H1 (cell line): ENCODE data around the gene REG1B. TPM values are rescaled to one million over a fixed set of nuclear protein-coding genes. Genes with fewer than 3 reads are reported as not detected.

Experiments
- CTCF ChIA-PET: fragments of 300-600 bp; sonication (Branson Sonifier 250); formaldehyde crosslinking; loops from one replicate; lab custom pipeline; 2021; ENCODE audit not compliant: partially characterized antibody; lab: Charles Lee
- POLR2A ChIA-PET: fragments of 300-600 bp; sonication (Branson Sonifier 250); formaldehyde crosslinking; loops from one replicate; lab custom pipeline; 2021; ENCODE audit warnings: inconsistent platforms; ENCODE audit not compliant: partially characterized antibody; lab: Charles Lee
- DNase-seq, 2 experiments: peaks; one replicate each; pipeline versions ENCODE4 v3.0.0 to v3.0.0-alpha.2; 2010 to 2022; ENCODE audit warnings: low spot score in 2 of 2, low read depth in 1 of 2, mixed read lengths in 1 of 2
- FAIRE-seq: peaks from 2 replicates; lab custom pipeline; 2011; peaks lifted over from hg19 to GRCh38; lab: Jason Lieb, UNC
- H2AFZ ChIP-seq: 2 replicates; pipeline ENCODE4 v1.8.1; 2012; ENCODE audit warnings: low read length, inconsistent platforms
- H2AK5ac ChIP-seq: 2 replicates; pipeline ENCODE4 v1.6.1; 2013; ENCODE audit warnings: low read depth, low read length
- H2BK120ac ChIP-seq: replicated peaks from 2 replicates; pipeline ENCODE3; 2013; ENCODE audit warnings: low read depth, low read length, inconsistent platforms
- H2BK12ac ChIP-seq: 2 replicates; pipeline ENCODE4 v1.6.1; 2013; ENCODE audit warnings: low read depth, low read length
- H2BK15ac ChIP-seq: 2 replicates; pipeline ENCODE4 v1.6.1; 2013; ENCODE audit warnings: low read length
- H2BK20ac ChIP-seq: 2 replicates; pipeline ENCODE4 v1.6.1; 2013; ENCODE audit warnings: low read length
- H2BK5ac ChIP-seq: 2 replicates; pipeline ENCODE4 v1.6.1; 2013; ENCODE audit warnings: low read depth, low read length
- H3K14ac ChIP-seq: 2 replicates; pipeline ENCODE4 v1.6.1; 2013; ENCODE audit warnings: inconsistent platforms; ENCODE audit not compliant: insufficient read length
- H3K18ac ChIP-seq: 2 replicates; pipeline ENCODE4 v1.6.1; 2013; ENCODE audit warnings: low read length; ENCODE audit errors: extremely low read depth
- H3K23ac ChIP-seq: 2 replicates; pipeline ENCODE4 v1.6.1; 2013; ENCODE audit warnings: inconsistent platforms; ENCODE audit not compliant: insufficient read length
- H3K23me2 ChIP-seq: 2 replicates; pipeline ENCODE4 v1.6.1; 2013; ENCODE audit warnings: low read depth, low read length
- H3K27ac ChIP-seq: 2 replicates; pipeline ENCODE4 v1.6.1; 2011; ENCODE audit warnings: low read depth, low read length, inconsistent platforms
- H3K27me3 ChIP-seq, 4 experiments: replicated peaks in 1 of 4; 1 replicate in 1 of 4; 2 replicates in 3 of 4; pipeline versions ENCODE4 v1.6.1 to v1.8.1; 2011 to 2013; ENCODE audit warnings: low read length in 3 of 4, mild to moderate bottlenecking in 3 of 4, inconsistent platforms in 2 of 4, mixed read lengths in 2 of 4, moderate library complexity in 1 of 4; ENCODE audit not compliant: control insufficient read depth in 3 of 4, insufficient read depth in 3 of 4; ENCODE audit errors: extremely low read depth in 1 of 4
- H3K36me3 ChIP-seq, 4 experiments: 2 replicates each; pipeline versions ENCODE4 v1.6.1 to v1.8.1; 2011 to 2013; ENCODE audit warnings: mild to moderate bottlenecking in 4 of 4, low read length in 3 of 4, moderate library complexity in 2 of 4, control low read depth in 1 of 4, inconsistent platforms in 1 of 4; ENCODE audit not compliant: insufficient read depth in 4 of 4, control insufficient read depth in 2 of 4
- H3K4ac ChIP-seq: replicated peaks from 2 replicates; pipeline ENCODE3; 2013; ENCODE audit warnings: low read length, low read depth, mixed read lengths, inconsistent platforms; ENCODE audit not compliant: insufficient read length
- H3K4me1 ChIP-seq, 4 experiments: replicated peaks in 1 of 4; 1 replicate in 1 of 4; 2 replicates in 3 of 4; pipeline versions ENCODE4 v1.6.1 to v1.8.1; 2011 to 2013; ENCODE audit warnings: low read length in 3 of 4, inconsistent platforms in 2 of 4, mixed read lengths in 1 of 4; ENCODE audit not compliant: insufficient read depth in 4 of 4, control insufficient read depth in 3 of 4
- H3K4me2 ChIP-seq, 2 experiments: 2 replicates each; pipeline versions ENCODE4 v1.6.1 to v1.8.1; 2011 to 2013; ENCODE audit warnings: low read depth in 2 of 2, low read length in 2 of 2, control low read depth in 1 of 2, inconsistent platforms in 1 of 2, mild to moderate bottlenecking in 1 of 2; ENCODE audit not compliant: insufficient read depth in 1 of 2
- H3K4me3 ChIP-seq, 4 experiments: fragments of 200-600, 300-600 bp in 1 of 4; sonication (generic), shearing (Covaris generic), sonication (Bioruptor Twin) in 1 of 4; 2 replicates each; pipeline versions ENCODE4 v1.5.1 to v1.8.1; 2011 to 2016; ENCODE audit warnings: low read length in 4 of 4, low read depth in 3 of 4, control low read depth in 2 of 4, inconsistent platforms in 2 of 4, mild to moderate bottlenecking in 2 of 4, mixed read lengths in 1 of 4, moderate library complexity in 1 of 4; ENCODE audit not compliant: insufficient read depth in 2 of 4; ENCODE audit errors: extremely low read depth in 1 of 4
- H3K56ac ChIP-seq: replicated peaks from 2 replicates; pipeline ENCODE3; 2013; ENCODE audit warnings: low read depth, mild to moderate bottlenecking, mixed read lengths, low read length, inconsistent platforms; ENCODE audit not compliant: insufficient read length
- H3K79me1 ChIP-seq: 2 replicates; pipeline ENCODE4 v1.6.1; 2013; ENCODE audit warnings: low read depth, low read length, control low read depth
- H3K79me2 ChIP-seq, 2 experiments: 2 replicates each; pipeline versions ENCODE4 v1.6.1 to v1.8.1; 2012 to 2013; ENCODE audit warnings: low read length in 2 of 2, mild to moderate bottlenecking in 2 of 2, inconsistent platforms in 1 of 2; ENCODE audit not compliant: insufficient read depth in 2 of 2, control insufficient read depth in 1 of 2
- H3K9ac ChIP-seq, 4 experiments: replicated peaks in 1 of 4; 1 replicate in 1 of 4; 2 replicates in 3 of 4; pipeline versions ENCODE4 v1.6.1 to v1.8.1; 2011 to 2013; ENCODE audit warnings: low read depth in 3 of 4, low read length in 3 of 4, control low read depth in 2 of 4, mild to moderate bottlenecking in 2 of 4, moderate library complexity in 2 of 4, inconsistent platforms in 1 of 4; ENCODE audit errors: extremely low read depth in 1 of 4
- H3K9me3 ChIP-seq, 2 experiments: 2 replicates each; pipeline versions ENCODE4 v1.6.1 to v1.8.1; 2012 to 2013; ENCODE audit warnings: mild to moderate bottlenecking in 2 of 2, moderate library complexity in 2 of 2, control low read depth in 1 of 2, inconsistent platforms in 1 of 2, low read depth in 1 of 2, low read length in 1 of 2, mixed read lengths in 1 of 2; ENCODE audit not compliant: insufficient read depth in 2 of 2
- H4K20me1 ChIP-seq, 2 experiments: replicated peaks in 1 of 2; 2 replicates each; pipeline versions ENCODE3 to v1.8.1; 2011 to 2013; ENCODE audit warnings: inconsistent platforms in 2 of 2, low read length in 2 of 2, mild to moderate bottlenecking in 1 of 2; ENCODE audit not compliant: insufficient read depth in 2 of 2, control insufficient read depth in 1 of 2
- H4K5ac ChIP-seq: 2 replicates; pipeline ENCODE4 v1.6.1; 2013; ENCODE audit warnings: low read length, low read depth, mixed read lengths, inconsistent platforms; ENCODE audit not compliant: insufficient read length
- H4K8ac ChIP-seq: 2 replicates; pipeline ENCODE4 v1.8.0; 2013; ENCODE audit warnings: mild to moderate bottlenecking, moderate library complexity, low read length, inconsistent platforms; ENCODE audit not compliant: insufficient read depth; ENCODE audit errors: extremely low read depth
- H4K91ac ChIP-seq: replicated peaks from 2 replicates; pipeline ENCODE3; 2013; ENCODE audit warnings: low read length, mixed read lengths, inconsistent platforms; ENCODE audit not compliant: insufficient read length
- CTCF ChIP-seq, 3 experiments: IDR thresholded peaks; 1 replicate in 2 of 3; 2 replicates in 1 of 3; pipeline versions ENCODE4 v1.5.1 to v1.6.1; 2011; ENCODE audit warnings: low read length in 3 of 3, mild to moderate bottlenecking in 3 of 3, inconsistent platforms in 2 of 3, low read depth in 1 of 3, moderate library complexity in 1 of 3; ENCODE audit not compliant: insufficient read depth in 1 of 3; ENCODE audit errors: control extremely low read depth in 1 of 3
- EP300 ChIP-seq, 2 experiments: IDR thresholded peaks; 1 replicate in 1 of 2; 2 replicates in 1 of 2; pipeline ENCODE4 v1.6.1; 2011 to 2012; ENCODE audit warnings: low read depth in 2 of 2, low read length in 2 of 2, mild to moderate bottlenecking in 2 of 2, borderline replicate concordance in 1 of 2, inconsistent platforms in 1 of 2, moderate library complexity in 1 of 2
- KDM5A ChIP-seq: fragments of 200-600 bp; IDR thresholded peaks from 2 replicates; pipeline ENCODE4 v1.7.1; 2012; ENCODE audit warnings: mild to moderate bottlenecking, low read length, inconsistent platforms, mixed read lengths
- RBBP5 ChIP-seq: IDR thresholded peaks from 2 replicates; pipeline ENCODE4 v1.7.1; 2012; ENCODE audit warnings: low read depth, mild to moderate bottlenecking, inconsistent platforms, low read length, moderate library complexity, borderline replicate concordance
- SP1 ChIP-seq: IDR thresholded peaks from 2 replicates; pipeline ENCODE4 v1.6.1; 2011; ENCODE audit warnings: low read depth, low read length
- WGBS, 2 experiments: shearing (Covaris generic) in 1 of 2; methylation state at CpG; one replicate each; pipeline versions ENCODE4 v1.1.6 to v1.1.7; 2013 to 2015; ENCODE audit warnings: low lambda C conversion rate in 2 of 2, mixed read lengths in 2 of 2, inconsistent platforms in 1 of 2, low coverage in 1 of 2, missing lambda C conversion rate in 1 of 2; ENCODE audit not compliant: insufficient replicate concordance in 2 of 2, insufficient coverage in 1 of 2, insufficient read length in 1 of 2; ENCODE audit errors: extremely low coverage in 1 of 2, missing lambda C conversion rate in 1 of 2; 5-methylcytosine and 5-hydroxymethylcytosine counted together
- polyA plus RNA-seq, 7 experiments: library from polyadenylated mRNA; depleted of rRNA in 3 of 7; stranded (reverse) in 5 of 7; unstranded in 2 of 7; fragments of >200 nt in 5 of 7; fragments of 200-250 nt in 2 of 7; gene quantifications; 1 replicate in 5 of 7; 2 replicates in 1 of 7; 4 replicates in 1 of 7; pipeline versions ENCODE4 v1.2.1 to v1.2.3, GENCODE V29; 2011 to 2013; ENCODE audit warnings: missing spikeins in 2 of 7, mixed read lengths in 2 of 7
- total RNA-seq: library from RNA; stranded (reverse); fragmentation: NEBNext Ultra II Directional; extraction: Animal tissue kit (Norgen Biotek cat#: 25700); gene quantifications from 2 replicates; pipeline ENCODE4 v1.2.1, GENCODE V29; 2021

The REG1B gene
- total and polyA plus RNA-seq, 2 of the 8 experiments (the other 6 are each of a cell fraction or from before 2014, with no cell fraction given): not detected

- Histone ChIP-seq H4K91ac (no peak overlapping the region), H3K4ac (no peak overlapping the region)
- TF ChIP-seq KDM5A (no peak), SP1 (no peak), CTCF (IDR thresholded peaks at IDR 0.05; ENCODE audit: control extremely low read depth in 1 of 3, insufficient read depth in 1 of 3, low read depth in 1 of 3, low read length in 3 of 3) (no peak), RBBP5 (no peak), EP300 (IDR thresholded peaks at IDR 0.05; ENCODE audit: borderline replicate concordance in 1 of 2, low read depth in 2 of 2, low read length in 2 of 2) (no peak)
Observed at GRCh38 chr2:79100285-79100684, 12.5 kb upstream of the REG1B start.

More at GRCh38 chr2:79100285-79100684, 12.5 kb upstream of the REG1B start:
- Histone ChIP-seq H3K23ac (no peak overlapping the region), H3K36me3 (no peaks in the 10 kb centered on the region), H3K79me1 (no peaks in the 10 kb centered on the region), H3K23me2 (peaks cover 2% of the 10 kb centered on the region; the same call in 1 of the 2 replicates), H4K8ac (no peak overlapping the region), H3K4me2 (no peak overlapping the region), H3K9ac (no peak overlapping the region), H2AK5ac (no peak overlapping the region), H3K4me3 (no peak overlapping the region), H4K5ac (no peak overlapping the region), H2BK12ac (no peak overlapping the region), H2BK5ac (no peak overlapping the region), H2BK15ac (no peak overlapping the region), H2AFZ (no peak overlapping the region), H3K79me2 (no peaks in the 10 kb centered on the region), H4K20me1 (no peaks in the 10 kb centered on the region), H3K4me1 (no peaks in the 10 kb centered on the region), H3K27me3 (no peaks in the 10 kb centered on the region), H2BK20ac (no peak overlapping the region), H3K14ac (no peak overlapping the region), H3K56ac (no peak overlapping the region), H2BK120ac (no peak overlapping the region), H3K27ac (no peak overlapping the region), H3K18ac (no peak overlapping the region), H3K9me3 (peaks cover 9 to 11% of the 10 kb centered on the region in 2 experiments; a peak in 3 of 4 replicates)
- POLR2A ChIA-PET: interaction anchor here (0.6 to 0.8 kb wide), 2 partner anchors 41 to 321 kb away, joined by 3 to 4 read pairs; no protein-coding TSS in a partner anchor
- 87% methylated on average over 1 of the region's 1 CpG; no CpG with 5 or more reads in 1 of the 2 experiments for WGBS, 2 experiments
- CTCF ChIA-PET: interaction anchor here (0.6 kb wide), 1 partner anchor 105 kb away, joined by 3 read pairs; no protein-coding TSS in a partner anchor
- DNase-seq: no peak
- FAIRE-seq: no peak
